ENCODE data around the gene NUDC. TPM values are rescaled to one million over a fixed set of nuclear protein-coding genes. Genes with fewer than 3 reads are reported as not detected.

Gene NUDC
- total RNA-seq, 1 experiment from 2014 or later, result 149 TPM

DNA sequence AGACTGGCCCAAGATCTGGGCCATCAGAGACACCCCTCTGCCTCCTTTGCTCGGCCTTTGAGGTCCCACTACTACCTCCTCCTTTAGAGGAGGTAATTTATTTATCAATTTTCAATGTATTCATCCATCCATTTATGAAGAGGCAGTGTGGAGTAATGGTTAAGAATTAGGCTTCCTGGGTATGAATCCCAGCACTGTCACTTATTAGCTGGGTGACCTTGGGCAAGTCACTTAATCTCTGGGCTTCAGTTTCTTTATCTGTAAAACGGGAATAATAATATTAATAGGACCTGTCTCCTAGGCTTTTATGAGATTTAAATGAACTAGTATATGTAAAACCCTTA lies 9.4 kb upstream of the NUDC start:
- no peaks in the 10 kb centered on the region for H3K36me3 ChIP-seq (ENCODE audit: low read depth, low read length)
- no peak overlapping the region for H3K4me3 ChIP-seq (ENCODE audit: low read length)
- no peak overlapping the region for H3K27ac ChIP-seq (ENCODE audit: low read length)
- DNase-seq (no peak), ATAC-seq (no peak)
- H3K4me1 ChIP-seq (ENCODE audit: insufficient read depth, low read length), result peaks cover 11% of the 10 kb centered on the region
- no peaks in the 10 kb centered on the region for H3K9me3 ChIP-seq (ENCODE audit: low read length)
- H3K9ac ChIP-seq (ENCODE audit: low read length), result no peak overlapping the region
- ChIA-PET POLR2A (ENCODE audit: unreplicated experiment) (no interaction called here), CTCF (no interaction called here)
- H3K79me2 ChIP-seq (ENCODE audit: low read length), result no peaks in the 10 kb centered on the region
- no peak overlapping the region for H3K4me2 ChIP-seq (ENCODE audit: low read length)
- peaks cover 2% of the 10 kb centered on the region for H3F3A ChIP-seq (ENCODE audit: low read length, unreplicated experiment)
- intact Hi-C loops (cut with micrococcal nuclease), result no loop called here
- no peak for TF ChIP-seq EZH2 (IDR thresholded peaks at IDR 0.05; ENCODE audit: low read length, unreplicated experiment)
- TF ChIP-seq, protein P1, sequence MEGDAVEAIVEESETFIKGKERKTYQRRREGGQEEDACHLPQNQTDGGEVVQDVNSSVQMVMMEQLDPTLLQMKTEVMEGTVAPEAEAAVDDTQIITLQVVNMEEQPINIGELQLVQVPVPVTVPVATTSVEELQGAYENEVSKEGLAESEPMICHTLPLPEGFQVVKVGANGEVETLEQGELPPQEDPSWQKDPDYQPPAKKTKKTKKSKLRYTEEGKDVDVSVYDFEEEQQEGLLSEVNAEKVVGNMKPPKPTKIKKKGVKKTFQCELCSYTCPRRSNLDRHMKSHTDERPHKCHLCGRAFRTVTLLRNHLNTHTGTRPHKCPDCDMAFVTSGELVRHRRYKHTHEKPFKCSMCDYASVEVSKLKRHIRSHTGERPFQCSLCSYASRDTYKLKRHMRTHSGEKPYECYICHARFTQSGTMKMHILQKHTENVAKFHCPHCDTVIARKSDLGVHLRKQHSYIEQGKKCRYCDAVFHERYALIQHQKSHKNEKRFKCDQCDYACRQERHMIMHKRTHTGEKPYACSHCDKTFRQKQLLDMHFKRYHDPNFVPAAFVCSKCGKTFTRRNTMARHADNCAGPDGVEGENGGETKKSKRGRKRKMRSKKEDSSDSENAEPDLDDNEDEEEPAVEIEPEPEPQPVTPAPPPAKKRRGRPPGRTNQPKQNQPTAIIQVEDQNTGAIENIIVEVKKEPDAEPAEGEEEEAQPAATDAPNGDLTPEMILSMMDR (conservative IDR thresholded peaks at IDR 0.05; ENCODE audit: low read depth, low read length), result no peak
- no peak for TF ChIP-seq EZH2phosphoT487 (IDR thresholded peaks at IDR 0.05; ENCODE audit: borderline replicate concordance, low read length)
- no peaks in the 10 kb centered on the region for H3K9me2 ChIP-seq (replicated peaks; ENCODE audit: low read length)
- H2AFZ ChIP-seq (ENCODE audit: low read length), result no peak overlapping the region
- BruUV-seq (replicated peaks), result no TSS peak
- no peaks in the 10 kb centered on the region for H4K20me1 ChIP-seq (ENCODE audit: low read length)
- H3K27me3 ChIP-seq (ENCODE audit: low read length), result no peaks in the 10 kb centered on the region

DNA sequence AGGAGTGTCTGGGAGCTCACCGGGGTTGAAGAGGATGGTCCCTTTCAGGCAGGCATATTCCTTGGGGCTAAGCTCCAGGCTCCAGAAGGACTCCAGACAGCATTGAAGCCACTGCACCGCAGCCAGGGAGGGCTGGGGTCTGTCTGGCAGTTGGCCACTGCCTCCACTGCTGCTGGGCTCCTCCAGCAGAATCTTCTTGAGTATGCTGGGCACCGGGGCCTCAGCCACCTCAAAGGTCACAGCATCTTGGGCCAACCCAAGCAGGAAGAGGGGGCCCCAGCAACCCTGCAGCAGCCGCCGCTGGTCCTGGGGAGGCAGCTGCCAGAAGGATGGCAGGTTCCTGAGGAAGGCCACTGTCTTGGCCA lies 8.2 kb upstream of the NUDC start:
- H3F3A ChIP-seq (ENCODE audit: low read length, unreplicated experiment), result no peaks in the 10 kb centered on the region
- DNase-seq, result no peak
- no peaks in the 10 kb centered on the region for H3K9me2 ChIP-seq (replicated peaks; ENCODE audit: low read length)
- no peaks in the 10 kb centered on the region for H4K20me1 ChIP-seq (ENCODE audit: low read length)
- no peak for ATAC-seq
- H3K4me3 ChIP-seq (ENCODE audit: low read length), result no peak overlapping the region
- no peak overlapping the region for H3K4me2 ChIP-seq (ENCODE audit: low read length)
- H3K9ac ChIP-seq (ENCODE audit: low read length), result no peak overlapping the region
- TF ChIP-seq EZH2phosphoT487 (IDR thresholded peaks at IDR 0.05; ENCODE audit: borderline replicate concordance, low read length) (no peak), EZH2 (IDR thresholded peaks at IDR 0.05; ENCODE audit: low read length, unreplicated experiment) (no peak)
- TF ChIP-seq, protein P1 (conservative IDR thresholded peaks at IDR 0.05; ENCODE audit: low read depth, low read length), result no peak
- H3K27ac ChIP-seq (ENCODE audit: low read length), result no peak overlapping the region
- intact Hi-C loops (cut with micrococcal nuclease), result no loop called here
- no peaks in the 10 kb centered on the region for H3K36me3 ChIP-seq (ENCODE audit: low read depth, low read length)
- H2AFZ ChIP-seq (ENCODE audit: low read length), result no peak overlapping the region
- H3K9me3 ChIP-seq (ENCODE audit: low read length), result no peaks in the 10 kb centered on the region
- no peaks in the 10 kb centered on the region for H3K4me1 ChIP-seq (ENCODE audit: insufficient read depth, low read length)
- ChIA-PET POLR2A (ENCODE audit: unreplicated experiment) (no interaction called here), CTCF (no interaction called here)
- H3K79me2 ChIP-seq (ENCODE audit: low read length), result no peaks in the 10 kb centered on the region
- H3K27me3 ChIP-seq (ENCODE audit: low read length), result no peaks in the 10 kb centered on the region
- no TSS peak for BruUV-seq (replicated peaks)

DNA sequence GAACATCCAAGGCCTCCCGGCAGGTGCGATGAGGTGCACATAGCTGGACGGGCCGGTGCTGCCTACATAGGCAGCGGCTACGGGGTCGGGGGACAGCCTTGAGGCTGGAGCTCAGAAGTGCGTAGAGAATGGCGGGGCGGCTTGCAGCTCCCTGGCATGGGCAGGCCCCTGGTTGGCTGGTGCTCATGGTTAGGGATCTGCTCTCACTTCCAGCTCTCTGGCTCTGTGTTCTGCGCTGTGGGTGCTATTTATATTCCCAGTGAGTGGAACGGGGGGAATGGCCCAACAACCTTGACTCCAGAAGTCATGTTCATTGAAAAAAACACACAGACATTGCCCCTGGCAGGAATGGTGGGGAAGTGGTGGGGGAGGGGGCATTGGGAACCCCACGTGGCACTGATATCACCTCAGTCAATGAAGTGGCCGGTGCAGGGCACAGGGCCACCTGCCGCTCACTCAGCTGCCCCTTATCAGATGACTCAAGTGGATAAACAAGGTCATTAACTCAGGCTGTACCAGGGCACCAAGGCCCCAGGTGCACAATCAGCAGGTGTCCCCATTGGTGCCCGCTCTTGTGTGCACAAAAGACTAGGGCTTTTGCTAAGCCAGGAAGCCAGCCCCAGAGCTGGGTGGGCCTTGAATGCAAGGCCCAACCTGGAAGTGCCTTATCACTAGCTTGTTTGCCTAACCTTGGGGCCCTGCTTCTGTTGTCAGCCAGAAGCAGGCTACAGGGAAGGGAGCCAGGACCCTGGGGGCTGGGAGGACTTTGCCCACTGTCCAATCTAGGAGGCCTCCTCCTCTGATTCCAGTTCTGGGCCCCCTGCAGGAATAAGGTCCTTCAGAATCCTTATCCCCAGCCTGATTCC lies 7.6 kb upstream of the NUDC start, which contains the start of gene NR0B2:
Gene NR0B2 (minus strand): TSS at position 222 of the 866 bp plus-strand sequence. CDS start 35 bp downstream, at position 187.
- ChIA-PET POLR2A (ENCODE audit: unreplicated experiment) (no interaction called here), CTCF (no interaction called here)
- Histone ChIP-seq H4K20me1 (ENCODE audit: low read length) (no peaks in the 10 kb centered on the region), H3K9ac (ENCODE audit: low read length) (no peak within 1 kb of the TSS), H3K4me1 (ENCODE audit: insufficient read depth, low read length) (no peaks in the 10 kb centered on the region), H3K4me3 (ENCODE audit: low read length) (no peak within 1 kb of the TSS), H3K79me2 (ENCODE audit: low read length) (no peaks in the 10 kb centered on the region), H3K36me3 (ENCODE audit: low read depth, low read length) (no peaks in the 10 kb centered on the region), H3K9me2 (replicated peaks; ENCODE audit: low read length) (no peaks in the 10 kb centered on the region), H3K4me2 (ENCODE audit: low read length) (no peak within 1 kb of the TSS), H3K27ac (ENCODE audit: low read length) (no peak within 1 kb of the TSS), H2AFZ (ENCODE audit: low read length) (no peak within 1 kb of the TSS), H3K27me3 (ENCODE audit: low read length) (no peaks in the 10 kb centered on the region), H3K9me3 (ENCODE audit: low read length) (no peaks in the 10 kb centered on the region), H3F3A (ENCODE audit: low read length, unreplicated experiment) (no peaks in the 10 kb centered on the region)
- no TSS peak for BruUV-seq (replicated peaks)
- DNase-seq, result no peak
- no peak for ATAC-seq
- no peak for TF ChIP-seq EZH2phosphoT487 (IDR thresholded peaks at IDR 0.05; ENCODE audit: borderline replicate concordance, low read length)
- TF ChIP-seq EZH2 (IDR thresholded peaks at IDR 0.05; ENCODE audit: low read length, unreplicated experiment), result no peak
- intact Hi-C loops (cut with micrococcal nuclease), result no loop called here
